ENCODE measurements around the gene TASOR2.
A peak's percentile ranks its signal among the peaks of the same experiment; 100 is the strongest.

The TASOR2 gene

DNA sequence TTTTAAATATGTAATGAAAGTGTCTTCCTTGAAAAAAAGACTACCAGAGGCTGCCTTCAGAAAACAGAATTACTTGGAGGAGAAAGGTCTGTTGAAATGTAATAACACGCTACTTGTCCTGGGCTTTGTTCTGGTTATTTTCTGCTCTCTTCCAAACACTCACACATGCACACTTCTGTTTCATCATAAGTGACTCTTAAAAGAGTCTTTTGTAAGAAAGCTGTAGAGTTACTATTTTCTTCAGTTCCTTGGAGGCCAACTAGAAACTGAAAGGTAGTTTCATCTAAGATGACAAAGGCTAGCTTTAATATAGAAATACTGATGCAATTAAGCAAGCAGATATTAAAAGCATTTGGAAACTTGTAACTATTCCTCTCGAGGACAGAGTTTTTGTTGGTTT is 39.1 kb downstream of the TASOR2 start:
- H3K36me3 Mint-ChIP-seq: peaks cover 32 to 33% of the 10 kb centered on the region in 2 donors

GRCh38 chr10:5730766-5731165 is 46.1 kb downstream of the TASOR2 start:
- no peaks in the 10 kb centered on the region for H3K27me3 Mint-ChIP-seq
- peak overlapping the region; percentile 83 for H3K27ac Mint-ChIP-seq
- H3K9me3 Mint-ChIP-seq: no peaks in the 10 kb centered on the region
- no peak overlapping the region for H3K4me3 Mint-ChIP-seq
- no peak for DNase-seq
- H3K4me1 Mint-ChIP-seq: peaks cover 12 to 29% of the 10 kb centered on the region in 2 donors
- H3K36me3 Mint-ChIP-seq: peaks cover 36 to 53% of the 10 kb centered on the region in 2 donors
- no peak for ATAC-seq (replicated peaks)

More for the DNA sequence above, 39.1 kb downstream of the TASOR2 start:
- ATAC-seq (replicated peaks) (no peak), DNase-seq (no peak)
- Mint-ChIP-seq H3K4me1 (peaks cover 4 to 11% of the 10 kb centered on the region in 2 donors), H3K4me3 (no peak overlapping the region), H3K9me3 (no peaks in the 10 kb centered on the region), H3K27ac (no peak overlapping the region), H3K27me3 (no peaks in the 10 kb centered on the region)

GRCh38 chr10:5731559-5731958 is 46.9 kb downstream of the TASOR2 start:
- peak overlapping the region; percentile 56 for H3K27ac Mint-ChIP-seq
- ATAC-seq (replicated peaks): no peak

GRCh38 chr10:5732141-5732540 is 47.5 kb downstream of the TASOR2 start:
- Mint-ChIP-seq H3K27me3 (no peaks in the 10 kb centered on the region), H3K9me3 (no peaks in the 10 kb centered on the region), H3K4me3 (no peak overlapping the region), H3K36me3 (peaks cover 32 to 56% of the 10 kb centered on the region in 2 donors), H3K4me1 (peaks cover 12 to 35% of the 10 kb centered on the region in 2 donors), H3K27ac (no peak overlapping the region)
- no peak for ATAC-seq (replicated peaks)
- no peak for DNase-seq

More at GRCh38 chr10:5731559-5731958, 46.9 kb downstream of the TASOR2 start:
- Mint-ChIP-seq H3K27me3 (no peaks in the 10 kb centered on the region), H3K9me3 (no peaks in the 10 kb centered on the region), H3K4me1 (peaks cover 12 to 31% of the 10 kb centered on the region in 2 donors), H3K36me3 (peaks cover 34 to 55% of the 10 kb centered on the region in 2 donors), H3K4me3 (no peak overlapping the region)
- DNase-seq: no peak

All from stimulated activated naive B cell treated with anti-CD40 and anti-IgM and Interleukin-4, amounts not matched to agents 10 μg/mL and 1 μg/mL and 100 μg/mL, for 72 hours (primary cell).